GM10248 (cell line): ENCODE results near the gene BCAT1.

ENCODE experiments used
- CTCF ChIA-PET: fragments of 300-600 bp; sonication (Branson Sonifier 250); formaldehyde crosslinking; extraction: SDS; loops from one replicate; lab custom pipeline; 2021; ENCODE audit warnings: antibody characterized with exemption; lab: Yijun Ruan, JAX
- POLR2A ChIA-PET: fragments of 350-650 bp; sonication (Branson Sonifier 250); formaldehyde crosslinking; extraction: SDS; loops from one replicate; lab custom pipeline; 2020; ENCODE audit warnings: antibody characterized with exemption; lab: Yijun Ruan, JAX
- DNase-seq: peaks from one replicate; pipeline ENCODE4 v3.0.0; 2012; ENCODE audit errors: extremely low spot score
- CTCF ChIP-seq: IDR thresholded peaks from 2 replicates; pipeline ENCODE4 v1.5.1; 2012; ENCODE audit warnings: mild to moderate bottlenecking, low read depth; ENCODE audit errors: extremely low read depth, missing control alignments, control extremely low read depth

BCAT1 gene

GRCh38 chr12:24922090-24922489, 26.8 kb downstream of the BCAT1 start:
- DNase-seq = no peak
- CTCF ChIA-PET = interaction anchor here (1.0 to 1.5 kb wide), 3 partner anchors 9 to 26 kb away, joined by 3 to 5 read pairs (median 3); no protein-coding TSS in a partner anchor
- POLR2A ChIA-PET = no interaction called here
- TF ChIP-seq CTCF = no peak

- ChIA-PET POLR2A (no interaction called here), CTCF (interaction anchor here (1.0 to 1.5 kb wide), 6 partner anchors 8 to 76 kb away, joined by 3 to 5 read pairs (median 3); no protein-coding TSS in a partner anchor)
- DNase-seq = no peak
- no peak for TF ChIP-seq CTCF
Observed at GRCh38 chr12:24921251-24922038, 27.5 kb downstream of the BCAT1 start.

- DNase-seq = no peak
- no peak for TF ChIP-seq CTCF
- CTCF ChIA-PET = interaction anchor here (1.1 to 1.9 kb wide), 2 partner anchors 9 to 17 kb away, joined by 3 to 4 read pairs; no protein-coding TSS in a partner anchor
- POLR2A ChIA-PET = no interaction called here
Observed at GRCh38 chr12:24920141-24920540, 28.8 kb downstream of the BCAT1 start.

- CTCF ChIA-PET = interaction anchor here (0.7 to 1.9 kb wide), 2 partner anchors 8 to 16 kb away, joined by 3 to 4 read pairs; no protein-coding TSS in a partner anchor
- DNase-seq = no peak
- TF ChIP-seq CTCF = no peak
- POLR2A ChIA-PET = no interaction called here
Observed at GRCh38 chr12:24919346-24920001, 29.4 kb downstream of the BCAT1 start.

- no peak for DNase-seq
- CTCF ChIA-PET = interaction anchor here (0.7 to 1.9 kb wide), 2 partner anchors 8 to 15 kb away, joined by 3 to 4 read pairs; no protein-coding TSS in a partner anchor
- no peak for TF ChIP-seq CTCF
- POLR2A ChIA-PET = no interaction called here
Observed at GRCh38 chr12:24918596-24918995, 30.3 kb downstream of the BCAT1 start.

GRCh38 chr12:24915501-24915900, 33.4 kb downstream of the BCAT1 start:
- ChIA-PET POLR2A (no interaction called here), CTCF (no interaction called here)
- DNase-seq = no peak
- no peak for TF ChIP-seq CTCF
